NCI-H69 (cell line): ENCODE measurements around the gene SUSD2.
"Not testable (repeated sequence)": the region's sequence is repeated elsewhere in the genome, so short reads cannot be mapped to it uniquely, and the experiment has no call there.

Experiments
- DNase-seq: peaks from one replicate; lab custom pipeline; 2025; lab: John Stamatoyannopoulos, UW

The SUSD2 gene, protein sequence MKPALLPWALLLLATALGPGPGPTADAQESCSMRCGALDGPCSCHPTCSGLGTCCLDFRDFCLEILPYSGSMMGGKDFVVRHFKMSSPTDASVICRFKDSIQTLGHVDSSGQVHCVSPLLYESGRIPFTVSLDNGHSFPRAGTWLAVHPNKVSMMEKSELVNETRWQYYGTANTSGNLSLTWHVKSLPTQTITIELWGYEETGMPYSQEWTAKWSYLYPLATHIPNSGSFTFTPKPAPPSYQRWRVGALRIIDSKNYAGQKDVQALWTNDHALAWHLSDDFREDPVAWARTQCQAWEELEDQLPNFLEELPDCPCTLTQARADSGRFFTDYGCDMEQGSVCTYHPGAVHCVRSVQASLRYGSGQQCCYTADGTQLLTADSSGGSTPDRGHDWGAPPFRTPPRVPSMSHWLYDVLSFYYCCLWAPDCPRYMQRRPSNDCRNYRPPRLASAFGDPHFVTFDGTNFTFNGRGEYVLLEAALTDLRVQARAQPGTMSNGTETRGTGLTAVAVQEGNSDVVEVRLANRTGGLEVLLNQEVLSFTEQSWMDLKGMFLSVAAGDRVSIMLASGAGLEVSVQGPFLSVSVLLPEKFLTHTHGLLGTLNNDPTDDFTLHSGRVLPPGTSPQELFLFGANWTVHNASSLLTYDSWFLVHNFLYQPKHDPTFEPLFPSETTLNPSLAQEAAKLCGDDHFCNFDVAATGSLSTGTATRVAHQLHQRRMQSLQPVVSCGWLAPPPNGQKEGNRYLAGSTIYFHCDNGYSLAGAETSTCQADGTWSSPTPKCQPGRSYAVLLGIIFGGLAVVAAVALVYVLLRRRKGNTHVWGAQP

GRCh38 chr22:24181088-24181995 lies at the start of gene SUSD2:
Gene SUSD2, plus strand, starts transcription at chr22:24181487. Its CDS starts 33 bp downstream, at chr22:24181520.
- DNase-seq: peak; percentile 69

DNA sequence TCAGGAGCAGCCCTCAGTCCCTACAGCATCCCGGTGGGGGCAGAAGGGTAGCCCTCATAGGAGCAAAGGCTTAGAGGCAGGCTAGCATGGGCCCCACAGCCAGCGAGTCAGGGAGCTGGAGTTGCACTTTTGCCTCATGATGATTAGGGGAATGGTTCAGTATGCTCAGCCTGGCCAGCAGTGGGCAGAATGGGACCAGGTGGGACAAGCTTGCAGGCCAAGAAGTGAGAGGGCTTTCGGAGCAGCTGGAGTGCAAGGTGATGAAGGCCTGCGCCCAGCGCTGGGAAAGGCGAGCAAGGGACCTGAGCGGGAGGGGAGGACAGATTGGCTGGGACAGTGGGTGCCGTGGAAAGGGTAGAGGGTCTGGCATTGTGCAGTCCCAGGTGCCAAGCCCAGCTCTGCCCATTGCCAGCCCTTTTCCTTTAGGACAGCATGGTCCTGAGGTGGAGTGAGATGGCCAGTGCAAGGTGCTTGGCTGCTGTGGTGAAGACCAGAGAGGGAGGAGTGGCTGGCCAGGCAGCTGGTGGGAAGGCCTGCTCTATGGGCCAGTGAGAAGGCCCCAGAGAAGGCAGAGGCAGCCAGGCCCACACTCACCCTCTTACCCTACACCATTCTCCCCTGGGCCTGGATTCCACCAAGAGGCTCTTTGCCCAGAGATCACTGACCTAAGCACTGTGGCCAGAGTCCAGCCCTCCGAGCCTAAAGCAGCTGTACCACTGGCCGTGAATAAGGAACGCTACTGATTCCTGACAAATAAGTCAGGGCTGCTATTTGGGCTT lies 47.9 kb upstream of the SUSD2 start:
- peak; percentile 13 for DNase-seq

GRCh38 chr22:24134090-24134846 lies 47.0 kb upstream of the SUSD2 start:
- DNase-seq: peak; percentile 8

GRCh38 chr22:24136533-24136932 lies 44.8 kb upstream of the SUSD2 start:
- DNase-seq: not testable (repeated sequence)

DNA sequence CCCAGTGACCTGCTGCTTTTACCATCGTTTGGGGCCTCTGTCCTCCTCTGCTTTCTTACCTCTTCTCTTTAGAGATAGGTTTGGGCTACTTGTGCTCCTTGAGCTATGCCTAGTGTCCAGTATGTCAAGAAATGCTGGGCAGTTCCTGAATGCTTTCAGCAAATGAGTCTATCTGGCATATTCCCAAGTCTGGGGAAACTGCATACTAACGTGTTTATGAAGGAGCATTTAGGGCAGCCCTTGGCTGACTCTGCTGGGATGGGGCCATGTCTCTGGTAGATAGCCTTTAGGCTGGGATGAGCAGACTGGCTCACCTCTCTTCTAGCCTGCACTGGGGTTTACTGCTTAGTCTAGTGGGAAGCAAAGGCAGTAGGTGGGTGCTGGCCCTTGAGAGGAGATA lies 43.7 kb upstream of the SUSD2 start:
- no peak for DNase-seq

DNA sequence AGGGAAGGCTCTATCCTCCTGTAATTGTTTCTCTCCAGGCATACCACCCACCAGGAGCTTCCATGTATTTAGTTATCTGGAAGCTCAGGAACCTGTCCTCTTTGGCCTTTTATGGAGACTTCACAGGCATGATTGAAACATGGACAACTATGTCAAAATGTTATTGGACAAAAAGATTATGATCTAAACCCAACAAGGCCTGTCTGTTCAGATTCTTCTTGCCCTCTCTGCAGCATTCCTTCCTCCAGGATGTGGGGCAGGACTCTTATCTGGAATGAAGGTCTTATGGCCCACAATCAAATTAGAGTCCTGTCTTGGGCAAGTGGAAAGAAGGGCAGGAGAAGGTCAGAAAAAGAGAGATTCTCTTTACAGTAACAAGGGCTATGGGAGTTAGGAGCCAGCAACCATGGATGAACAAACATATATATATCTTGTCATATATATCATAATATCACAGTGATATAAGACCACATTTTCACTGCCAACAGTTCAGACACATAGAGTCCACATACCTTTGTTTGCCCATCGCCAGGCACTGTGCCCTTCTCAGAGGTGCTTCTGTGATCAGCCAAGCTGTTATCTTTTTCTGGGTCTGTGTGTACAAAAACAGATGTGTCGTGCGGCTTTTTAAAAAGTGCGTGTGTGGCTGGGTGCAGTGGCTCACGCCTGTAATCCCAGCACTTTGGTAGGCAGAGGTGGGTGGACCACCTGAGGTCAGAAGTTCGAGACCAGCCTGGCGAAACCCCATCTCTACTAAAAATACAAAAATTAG lies 42.5 kb upstream of the SUSD2 start:
- DNase-seq: no peak

GRCh38 chr22:24140357-24140756 lies 40.9 kb upstream of the SUSD2 start:
- DNase-seq: no peak

- DNase-seq: peak; percentile 91
Observed at GRCh38 chr22:24141586-24141985, 39.7 kb upstream of the SUSD2 start.

DNA sequence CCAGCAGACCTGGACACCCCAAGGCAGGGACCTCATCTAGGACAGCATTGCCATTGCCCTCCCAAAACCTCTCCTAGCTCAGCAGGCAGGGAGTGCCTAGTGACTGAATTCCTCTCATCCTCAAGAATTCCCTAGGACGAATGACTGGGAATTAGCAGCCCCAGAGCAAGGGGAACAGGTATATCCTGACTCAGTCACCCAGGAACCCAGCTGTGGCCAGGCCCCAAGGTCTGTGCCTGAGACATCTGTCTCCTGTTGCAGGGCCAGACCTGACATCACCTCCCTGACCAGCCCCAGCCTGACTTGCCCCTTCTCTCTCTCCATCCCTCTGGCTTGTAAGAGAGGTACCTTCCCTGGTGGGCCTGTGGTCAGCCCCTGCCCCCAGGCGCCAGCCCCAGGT lies 39.0 kb upstream of the SUSD2 start:
- DNase-seq: peak; percentile 37

DNA sequence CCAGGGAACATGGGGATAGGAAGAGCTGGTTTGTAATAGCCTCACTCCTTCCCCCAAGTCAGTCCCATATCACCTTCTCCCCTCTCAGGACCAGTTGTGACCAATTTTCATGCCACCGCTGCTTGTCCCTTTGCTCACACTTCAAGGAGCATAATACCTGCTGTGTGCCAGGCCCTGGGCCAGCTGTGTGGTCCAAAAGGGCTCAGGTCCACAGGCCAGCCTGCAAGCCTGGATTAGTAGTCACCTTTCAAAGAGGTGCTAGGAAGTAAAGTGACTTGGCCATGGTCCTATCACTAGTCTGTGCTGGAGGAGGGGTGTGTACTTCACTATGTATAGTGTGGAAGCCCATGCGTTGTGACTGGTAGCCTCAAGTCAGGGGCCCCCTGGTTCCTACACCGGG lies 38.5 kb upstream of the SUSD2 start:
- DNase-seq: no peak

DNA sequence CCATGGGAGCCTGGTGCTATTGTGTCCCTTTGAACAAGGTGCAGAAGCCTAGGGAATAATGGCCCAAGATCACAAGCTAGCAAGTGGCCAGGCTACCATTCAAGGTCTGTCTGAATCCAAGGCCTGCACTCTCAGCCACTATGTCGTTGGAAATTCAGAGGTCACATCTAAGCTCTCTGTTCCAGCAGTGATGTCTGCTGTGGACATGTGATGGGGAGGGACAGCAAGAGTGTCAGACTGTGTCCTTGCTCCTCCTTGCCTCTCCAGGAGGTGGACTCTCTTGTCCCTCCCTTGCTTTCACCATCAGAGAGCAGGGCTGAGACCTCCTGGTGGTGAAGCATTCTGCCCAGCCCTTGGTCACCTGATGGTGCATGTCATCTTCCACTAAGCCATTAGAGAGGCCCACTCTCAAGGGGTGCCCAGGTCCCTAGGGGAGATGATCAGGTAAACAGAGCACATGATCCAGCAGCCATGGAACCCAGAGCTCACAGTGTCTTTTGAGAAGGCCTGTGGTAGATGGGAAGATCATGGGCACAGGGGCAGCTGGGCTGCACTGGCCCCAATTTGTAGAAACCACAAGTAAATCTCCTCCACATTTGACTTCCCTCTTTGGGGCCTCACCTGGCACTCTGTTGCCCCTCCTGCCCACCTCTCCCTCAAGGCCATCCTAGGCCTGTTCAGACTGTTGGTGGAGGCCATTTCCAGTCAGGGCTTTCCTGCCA lies 37.1 kb upstream of the SUSD2 start:
- peak; percentile 26 for DNase-seq

- no peak for DNase-seq
Observed at GRCh38 chr22:24144778-24145085, 36.6 kb upstream of the SUSD2 start.

- DNase-seq: no peak
Observed at GRCh38 chr22:24145446-24146193, 35.7 kb upstream of the SUSD2 start.

- peak; percentile 93 for DNase-seq
Observed at GRCh38 chr22:24146194-24146616, 35.1 kb upstream of the SUSD2 start.

- peak; percentile 83 for DNase-seq
Observed at GRCh38 chr22:24146791-24147353, 34.4 kb upstream of the SUSD2 start.

GRCh38 chr22:24147666-24148065 lies 33.6 kb upstream of the SUSD2 start:
- peak; percentile 11 for DNase-seq

GRCh38 chr22:24148266-24149197 lies 32.8 kb upstream of the SUSD2 start:
- DNase-seq: no peak
